ENCODE data around the gene CCDC63. TPM values are rescaled to one million over a fixed set of nuclear protein-coding genes. Genes with fewer than 3 reads are reported as not detected.

The CCDC63 gene
- total and polyA plus RNA-seq, 9 of the 15 experiments (the other 6 are each of a cell fraction or from before 2014, with no cell fraction given), result not detected

GRCh38 chr12:110932046-110932445 is 85.3 kb downstream of the CCDC63 start (continued):
- TF ChIP-seq RAD21 (CRISPR knock-in tag; conservative IDR thresholded peaks at IDR 0.05 in 1 of 2, IDR thresholded peaks at IDR 0.05 in 1 of 2) (peak in 1 of 2 experiments; percentile 30; a peak in 1 of 4 replicates), YY1 (IDR thresholded peaks at IDR 0.05; ENCODE audit: borderline replicate concordance in 1 of 3, control insufficient read depth in 1 of 3, extremely low read depth in 1 of 3, insufficient read depth in 3 of 3, insufficient read length in 1 of 3, insufficient replicate concordance in 2 of 3, low read depth in 1 of 3, low read length in 2 of 3) (no peak), SMARCB1 (IDR thresholded peaks at IDR 0.05; ENCODE audit: insufficient read length, low read depth) (no peak), ZNF384 (IDR thresholded peaks at IDR 0.05; ENCODE audit: low read depth, low read length) (0 out of 2 replicates have a peak, but pooled peaks have one; percentile 41)

- no peaks in the 10 kb centered on the region for H3K9me1 ChIP-seq (ENCODE audit: control insufficient read depth, insufficient read depth, low read length)
- peaks cover 0 to 9% of the 10 kb centered on the region in 2 experiments; a peak in 2 of 5 replicates for H3K4me1 ChIP-seq (replicated peaks in 1 of 2; ENCODE audit: control insufficient read depth in 2 of 2, insufficient read depth in 2 of 2, low read length in 2 of 2)
- no peak overlapping the region for H3K9ac ChIP-seq (ENCODE audit: insufficient read depth in 1 of 2, low read depth in 2 of 2, low read length in 2 of 2)
- ChIA-PET CTCF (ENCODE audit: low intra/inter-chr PET ratio) (no interaction called here), POLR2A (no interaction called here)
- ATAC-seq, result no peak
- H3K4me3 ChIP-seq, result no peak overlapping the region
- no peak for FAIRE-seq
- H3K27me3 ChIP-seq (ENCODE audit: control insufficient read depth in 2 of 2, insufficient read depth in 2 of 2, low read length in 2 of 2), result peaks cover 4 to 28% of the 10 kb centered on the region in 2 experiments; a peak in 3 of 5 replicates
- no peaks in the 10 kb centered on the region for H3K36me3 ChIP-seq (ENCODE audit: control insufficient read depth, insufficient read depth, low read length)
- H3K9me3 ChIP-seq (replicated peaks; ENCODE audit: control insufficient read depth, insufficient read depth, low read depth, low read length), result no peaks in the 10 kb centered on the region
- TF ChIP-seq XRCC3 (IDR thresholded peaks at IDR 0.05) (no peak), ZKSCAN1 (IDR thresholded peaks at IDR 0.05; ENCODE audit: low read depth, low read length) (peak; percentile 60; the same call in 1 of the 2 replicates), ZNF263 (CRISPR knock-in tag; IDR thresholded peaks at IDR 0.05; ENCODE audit: borderline replicate concordance) (no peak)
- in situ Hi-C loops (cut with MboI) (loop anchor here (10.0 kb wide), 1 partner anchor 381 kb away; no protein-coding TSS in a partner anchor), intact Hi-C loops (cut with micrococcal nuclease) (no loop called here)
- H3K27ac ChIP-seq (ENCODE audit: extremely low read depth, low read depth, low read length), result no peak overlapping the region
- no peaks in the 10 kb centered on the region for H3K79me2 ChIP-seq (ENCODE audit: control insufficient read depth, insufficient read depth, low read length)
- no peak for DNase-seq (ENCODE audit: extremely low read depth in 1 of 4, low spot score in 3 of 4)
- 23% methylated on average over 16 of the region's 16 CpGs for WGBS (ENCODE audit: insufficient coverage, low coverage, missing lambda C conversion rate)
- H2AFZ ChIP-seq (ENCODE audit: low read depth, low read length), result no peak overlapping the region
- no peaks in the 10 kb centered on the region for H4K20me1 ChIP-seq (replicated peaks; ENCODE audit: control insufficient read depth, insufficient read depth, low read length)
- no peak overlapping the region for H3K4me2 ChIP-seq (ENCODE audit: insufficient read depth, low read length)
- BruUV-seq (replicated peaks), result no TSS peak
Observed at GRCh38 chr12:110933326-110933974, 86.7 kb downstream of the CCDC63 start.

Measured in K562 (cell line).